NCI-H526 treated with DMSO at 0.1 percent for 48 hours (cell line): ENCODE data around the gene NXPH3.

Source experiments
- DNase-seq: peaks from one replicate; lab custom pipeline; 2025; lab: John Stamatoyannopoulos, UW

NXPH3 gene

GRCh38 chr17:49629447-49629846, 53.8 kb downstream of the NXPH3 start:
- no peak for DNase-seq

GRCh38 chr17:49630113-49630900, 54.6 kb downstream of the NXPH3 start:
- no peak for DNase-seq

GRCh38 chr17:49631496-49631895, 55.8 kb downstream of the NXPH3 start:
- no peak for DNase-seq
